ENCODE data around the gene MRPL17.

GRCh38 chr11:6681505-6681904 is 1.6 kb downstream of the MRPL17 start:
- TF ChIP-seq CTCF (IDR thresholded peaks at IDR 0.05): no peak
- TF ChIP-seq POLR2A (IDR thresholded peaks at IDR 0.05): no peak
- TF ChIP-seq POLR2AphosphoS5 (IDR thresholded peaks at IDR 0.05): no peak

Measured in breast epithelium (tissue), 3 donors.